ENCODE data around the gene C1R.

The C1R gene

GRCh38 chr12:7130701-7131501 lies 38.7 kb upstream of the C1R start:
- peak overlapping the region; percentile 83; the same call in 1 of the 2 replicates for H2AFZ ChIP-seq (ENCODE audit: low read depth, low read length)
- peak overlapping the region; percentile 78 for H3K4me3 ChIP-seq (ENCODE audit: low read length)
- H3K4me1 ChIP-seq (ENCODE audit: low read length): peaks cover 9% of the 10 kb centered on the region; the same call in 1 of the 2 replicates
- H3K36me3 ChIP-seq (replicated peaks; ENCODE audit: low read depth, low read length): no peaks in the 10 kb centered on the region
- H4K20me1 ChIP-seq (ENCODE audit: insufficient read depth, low read length): no peaks in the 10 kb centered on the region
- H3K4me2 ChIP-seq (ENCODE audit: low read length): peak overlapping the region; percentile 94
- no peaks in the 10 kb centered on the region for H3K79me2 ChIP-seq (ENCODE audit: low read length)
- peaks cover 7% of the 10 kb centered on the region for H3K27me3 ChIP-seq (ENCODE audit: low read depth, low read length)
- peak overlapping the region; percentile 65 for H3K9ac ChIP-seq (ENCODE audit: low read length)
- H3K27ac ChIP-seq (ENCODE audit: low read length): no peak overlapping the region
- no peaks in the 10 kb centered on the region for H3K9me3 ChIP-seq (ENCODE audit: insufficient read depth, low read length)
- TF ChIP-seq CTCF (IDR thresholded peaks at IDR 0.05; ENCODE audit: low read depth, low read length): no peak
- TF ChIP-seq EZH2phosphoT487 (IDR thresholded peaks at IDR 0.05; ENCODE audit: low read depth): no peak

GRCh38 chr12:7129872-7130691 lies 37.8 kb upstream of the C1R start, which contains the start of gene CLSTN3:
Gene CLSTN3, plus strand, starts transcription at chr12:7130371. Its CDS starts 278 bp downstream, at chr12:7130649.
- H3K9ac ChIP-seq (ENCODE audit: low read length): peak within 1 kb of the TSS; percentile 65
- H3K4me1 ChIP-seq (ENCODE audit: low read length): peaks cover 9% of the 10 kb centered on the region; the same call in 1 of the 2 replicates
- H3K4me2 ChIP-seq (ENCODE audit: low read length): peak within 1 kb of the TSS; percentile 94
- no peak within 1 kb of the TSS for H3K27ac ChIP-seq (ENCODE audit: low read length)
- H3K9me3 ChIP-seq (ENCODE audit: insufficient read depth, low read length): no peaks in the 10 kb centered on the region
- no peaks in the 10 kb centered on the region for H3K79me2 ChIP-seq (ENCODE audit: low read length)
- H2AFZ ChIP-seq (ENCODE audit: low read depth, low read length): peak within 1 kb of the TSS; percentile 83; the same call in 1 of the 2 replicates
- peaks cover 7% of the 10 kb centered on the region for H3K27me3 ChIP-seq (ENCODE audit: low read depth, low read length)
- H3K36me3 ChIP-seq (replicated peaks; ENCODE audit: low read depth, low read length): no peaks in the 10 kb centered on the region
- no peaks in the 10 kb centered on the region for H4K20me1 ChIP-seq (ENCODE audit: insufficient read depth, low read length)
- TF ChIP-seq CTCF (IDR thresholded peaks at IDR 0.05; ENCODE audit: low read depth, low read length): no peak
- no peak for TF ChIP-seq EZH2phosphoT487 (IDR thresholded peaks at IDR 0.05; ENCODE audit: low read depth)
- H3K4me3 ChIP-seq (ENCODE audit: low read length): peak within 1 kb of the TSS; percentile 78

GRCh38 chr12:7129287-7129871 lies 37.1 kb upstream of the C1R start:
- Histone ChIP-seq H3K9me3 (ENCODE audit: insufficient read depth, low read length) (no peaks in the 10 kb centered on the region), H4K20me1 (ENCODE audit: insufficient read depth, low read length) (no peaks in the 10 kb centered on the region), H3K4me1 (ENCODE audit: low read length) (peaks cover 9% of the 10 kb centered on the region; the same call in 1 of the 2 replicates), H3K27me3 (ENCODE audit: low read depth, low read length) (peaks cover 7% of the 10 kb centered on the region), H3K9ac (ENCODE audit: low read length) (peak overlapping the region; percentile 65), H2AFZ (ENCODE audit: low read depth, low read length) (peak overlapping the region; percentile 83; the same call in 1 of the 2 replicates), H3K27ac (ENCODE audit: low read length) (no peak overlapping the region), H3K79me2 (ENCODE audit: low read length) (no peaks in the 10 kb centered on the region), H3K36me3 (replicated peaks; ENCODE audit: low read depth, low read length) (no peaks in the 10 kb centered on the region), H3K4me2 (ENCODE audit: low read length) (peak overlapping the region; percentile 94), H3K4me3 (ENCODE audit: low read length) (peak overlapping the region; percentile 78)
- TF ChIP-seq EZH2phosphoT487 (IDR thresholded peaks at IDR 0.05; ENCODE audit: low read depth) (no peak), CTCF (IDR thresholded peaks at IDR 0.05; ENCODE audit: low read depth, low read length) (no peak)
